Measurements from ENCODE around the gene SLC38A3. TPM values are rescaled to one million over a fixed set of nuclear protein-coding genes. Genes with fewer than 3 reads are reported as not detected.

SLC38A3 gene
- not detected in 2 replicates for total RNA-seq

DNA sequence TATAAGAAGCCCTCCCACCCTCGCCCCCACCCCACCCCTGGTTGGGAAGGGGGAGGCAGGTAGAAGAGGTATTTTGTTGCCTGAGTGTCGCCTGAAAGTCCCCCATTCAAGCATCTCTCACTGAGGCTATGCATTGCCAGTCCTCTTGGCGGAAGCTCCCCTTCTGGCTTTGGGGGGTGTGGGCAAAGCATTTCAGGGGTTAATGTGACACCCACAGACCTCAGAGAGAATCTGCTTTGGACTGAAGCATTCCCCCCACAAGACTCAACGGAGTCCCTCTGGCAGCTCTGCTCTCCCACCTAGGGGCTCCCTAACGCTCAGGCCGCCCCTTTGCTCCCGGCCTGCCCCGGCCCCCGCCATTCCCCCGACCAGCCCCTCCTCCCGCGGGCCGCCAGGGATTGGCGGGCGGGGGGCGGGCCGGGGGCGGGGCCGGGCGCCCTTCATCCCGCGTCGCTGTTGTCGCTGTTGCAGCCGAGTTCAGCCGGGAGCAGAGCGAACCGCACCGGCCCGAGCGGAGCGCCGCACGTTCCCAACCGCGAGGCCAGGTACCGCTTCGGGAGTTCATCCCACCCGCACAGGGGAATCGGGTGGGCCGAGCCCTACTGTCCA lies at the start of gene SLC38A3:
SLC38A3 (plus strand) TSS at position 468 of the 609 bp plus-strand sequence. CDS start 8,929 bp downstream, outside the sequence.

DNA sequence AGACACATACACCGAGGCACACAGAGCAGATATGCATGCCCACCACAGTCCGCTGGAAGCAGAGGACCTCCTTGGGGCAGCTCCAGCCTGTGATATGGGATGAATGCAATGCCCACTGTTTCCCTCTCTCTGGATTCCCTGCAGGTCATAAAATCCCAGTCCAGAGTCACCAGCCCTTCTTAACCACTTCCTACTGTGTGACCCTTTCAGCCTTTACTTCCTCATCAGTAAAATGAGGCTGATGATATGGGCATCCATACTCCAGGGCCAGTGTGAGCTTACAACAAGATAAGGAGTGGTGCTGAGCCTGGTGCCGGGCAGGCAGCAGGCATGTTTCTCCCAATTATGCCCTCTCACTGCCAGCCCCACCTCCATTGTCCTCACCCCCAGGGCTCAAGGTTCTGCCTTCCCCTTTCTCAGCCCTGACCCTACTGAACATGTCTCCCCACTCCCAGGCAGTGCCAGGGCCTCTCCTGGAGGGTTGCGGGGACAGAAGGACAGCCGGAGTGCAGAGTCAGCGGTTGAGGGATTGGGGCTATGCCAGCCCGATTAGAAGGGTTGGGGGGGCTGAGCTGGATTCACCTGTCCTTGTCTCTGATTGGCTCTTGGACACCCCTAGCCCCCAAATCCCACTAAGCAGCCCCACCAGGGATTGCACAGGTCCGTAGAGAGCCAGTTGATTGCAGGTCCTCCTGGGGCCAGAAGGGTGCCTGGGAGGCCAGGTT lies 14.0 kb upstream of the SLC38A3 start, which contains the start of gene GNAT1:
GNAT1 (plus strand) TSS at position 675 of the 725 bp plus-strand sequence. CDS start 116 bp downstream, outside the sequence.

GRCh38 chr3:50235716-50236483 lies 30.8 kb downstream of the SLC38A3 start, which contains the start of gene GNAI2:
GNAI2 (plus strand) TSS chr3:50236204; CDS start chr3:50236336, 132 bp downstream.

DNA sequence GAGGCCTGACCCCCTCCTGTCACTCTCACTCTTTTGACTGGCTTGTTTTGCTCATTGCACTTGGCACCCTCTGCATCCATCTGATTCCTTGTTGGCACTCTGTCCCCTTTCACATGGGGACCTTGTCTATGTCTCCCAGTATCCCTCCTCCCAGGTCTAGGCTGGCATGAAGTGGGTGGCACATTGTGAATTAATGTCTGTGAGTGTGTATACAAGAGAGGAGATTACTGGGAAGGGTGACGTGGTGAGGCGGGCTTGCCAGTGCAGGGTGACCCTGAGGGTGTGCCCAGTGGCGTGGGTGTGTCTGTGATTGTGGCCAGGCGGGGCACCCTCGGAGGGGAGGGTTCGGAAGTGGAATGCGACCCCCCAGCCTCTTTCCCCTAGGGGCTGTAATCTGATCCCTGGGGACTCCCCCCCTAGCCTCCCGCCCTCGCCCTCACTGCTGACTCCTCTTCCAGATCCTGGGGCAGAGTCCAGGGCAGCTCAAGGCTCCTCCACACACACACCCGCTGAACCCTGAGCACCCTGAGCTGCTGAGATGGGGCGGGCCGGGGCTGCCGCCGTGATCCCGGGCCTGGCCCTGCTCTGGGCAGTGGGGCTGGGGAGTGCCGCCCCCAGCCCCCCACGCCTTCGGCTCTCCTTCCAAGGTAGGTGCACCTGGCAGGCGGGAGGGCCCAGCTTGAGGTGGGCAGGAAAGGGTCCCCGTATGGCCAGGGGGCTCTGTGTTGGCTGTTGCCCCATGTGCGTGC lies 63.8 kb downstream of the SLC38A3 start, which contains the start of gene SEMA3B:
SEMA3B (plus strand) TSS at position 445 of the 749 bp plus-strand sequence; CDS start at position 539, 94 bp downstream.

Other genes with a start within 250 kb of the SLC38A3 start
- 40.3 and 47.6 TPM in 2 replicates for gene RBM5, start 116.4 kb upstream of the SLC38A3 start, total RNA-seq
- gene SEMA3F, start 49.9 kb upstream of the SLC38A3 start, total RNA-seq = 120 and 137 TPM in 2 replicates
- not detected in 2 replicates for gene GNAT1, start 13.7 kb upstream of the SLC38A3 start, total RNA-seq
- gene GNAI2, start 30.9 kb downstream of the SLC38A3 start, total RNA-seq = 179 and 228 TPM in 2 replicates
- 3.5 and 8.4 TPM in 2 replicates for gene SEMA3B, start 63.9 kb downstream of the SLC38A3 start, total RNA-seq
- not detected in 2 replicates for gene LSMEM2, start 73.8 kb downstream of the SLC38A3 start, total RNA-seq
- gene IFRD2, start 87.2 kb downstream of the SLC38A3 start, total RNA-seq = 134 and 183 TPM in 2 replicates
- 11.6 TPM in 2 replicates for gene HYAL3, start 94.1 kb downstream of the SLC38A3 start, total RNA-seq
- 16.7 and 30.1 TPM in 2 replicates for gene NAA80, start 94.1 kb downstream of the SLC38A3 start, total RNA-seq
- 3.0 and 6.3 TPM in 2 replicates for gene HYAL1, start 98.3 kb downstream of the SLC38A3 start, total RNA-seq
- 78.0 and 92.5 TPM in 2 replicates for gene HYAL2, start 117.5 kb downstream of the SLC38A3 start, total RNA-seq
- gene TUSC2, start 123.0 kb downstream of the SLC38A3 start, total RNA-seq = 38.6 and 39.7 TPM in 2 replicates
- 16.5 and 27.5 TPM in 2 replicates for gene RASSF1, start 135.6 kb downstream of the SLC38A3 start, total RNA-seq
- 0.11 and 0.62 TPM in 2 replicates for gene ZMYND10, start 140.5 kb downstream of the SLC38A3 start, total RNA-seq
- gene NPRL2, start 145.5 kb downstream of the SLC38A3 start, total RNA-seq = 14.6 and 17.2 TPM in 2 replicates
- gene CYB561D2, start 145.6 kb downstream of the SLC38A3 start, total RNA-seq = 24.4 and 29.2 TPM in 2 replicates
- 47.8 and 51.1 TPM in 2 replicates for gene TMEM115, start 154.2 kb downstream of the SLC38A3 start, total RNA-seq